ENCODE data around the gene CUEDC1.

- TF ChIP-seq EZH2 (IDR thresholded peaks at IDR 0.05; ENCODE audit: borderline replicate concordance, low read depth, low read length, poor library complexity, severe bottlenecking): no peak
- no peak for TF ChIP-seq CTCF (conservative IDR thresholded peaks at IDR 0.05; ENCODE audit: low read depth, low read length)
Measured at GRCh38 chr17:57832314-57833178, 122.7 kb downstream of the CUEDC1 start.
